NCI-H526 (cell line): ENCODE data around the gene MKX.

ENCODE experiments used
- DNase-seq, 2 experiments: peaks; one replicate each; lab custom pipeline; 2025; lab: John Stamatoyannopoulos, UW

Gene MKX

DNA sequence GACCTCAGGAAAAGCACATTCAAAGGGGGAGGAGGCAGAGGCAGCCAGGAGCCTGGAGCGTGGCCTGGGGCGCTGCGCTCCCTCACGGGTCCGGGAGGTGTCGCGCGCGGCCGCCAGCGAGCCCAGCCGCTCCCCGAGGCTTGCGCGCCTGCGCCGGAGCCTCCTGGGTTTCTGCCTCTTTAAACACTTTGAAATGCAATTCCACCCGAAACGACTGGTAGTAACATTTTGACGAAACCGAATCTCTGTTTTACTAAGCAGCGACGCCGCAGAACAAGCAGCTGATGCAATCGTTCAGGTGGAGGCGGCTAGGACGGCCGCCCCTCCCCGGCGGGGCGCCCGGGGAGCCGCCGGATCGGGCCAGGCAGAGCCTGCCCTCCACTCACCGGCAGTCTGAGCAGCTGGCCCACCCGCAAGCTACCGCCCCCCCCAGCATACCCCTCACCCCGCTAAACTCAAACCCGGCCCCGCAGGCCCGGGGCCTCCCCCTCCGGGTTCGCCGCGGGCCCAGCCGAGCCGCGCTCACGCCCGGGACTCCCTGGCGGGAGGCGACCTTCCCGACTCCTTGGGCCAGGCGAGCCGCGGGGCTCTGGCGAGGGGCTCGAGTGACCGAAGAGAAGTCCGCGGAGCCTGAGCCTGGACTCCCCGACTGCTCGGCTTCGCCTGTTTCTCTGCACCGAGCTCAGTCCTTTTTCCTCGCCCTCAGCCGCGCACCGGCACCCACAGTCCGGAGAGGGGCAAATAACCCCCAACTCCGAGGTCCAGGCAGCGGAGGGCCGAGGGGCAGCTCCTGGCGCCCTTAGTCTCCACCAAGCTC lies 3.2 kb downstream of the MKX start:
- DNase-seq: peak; percentile 18 to 62

DNA sequence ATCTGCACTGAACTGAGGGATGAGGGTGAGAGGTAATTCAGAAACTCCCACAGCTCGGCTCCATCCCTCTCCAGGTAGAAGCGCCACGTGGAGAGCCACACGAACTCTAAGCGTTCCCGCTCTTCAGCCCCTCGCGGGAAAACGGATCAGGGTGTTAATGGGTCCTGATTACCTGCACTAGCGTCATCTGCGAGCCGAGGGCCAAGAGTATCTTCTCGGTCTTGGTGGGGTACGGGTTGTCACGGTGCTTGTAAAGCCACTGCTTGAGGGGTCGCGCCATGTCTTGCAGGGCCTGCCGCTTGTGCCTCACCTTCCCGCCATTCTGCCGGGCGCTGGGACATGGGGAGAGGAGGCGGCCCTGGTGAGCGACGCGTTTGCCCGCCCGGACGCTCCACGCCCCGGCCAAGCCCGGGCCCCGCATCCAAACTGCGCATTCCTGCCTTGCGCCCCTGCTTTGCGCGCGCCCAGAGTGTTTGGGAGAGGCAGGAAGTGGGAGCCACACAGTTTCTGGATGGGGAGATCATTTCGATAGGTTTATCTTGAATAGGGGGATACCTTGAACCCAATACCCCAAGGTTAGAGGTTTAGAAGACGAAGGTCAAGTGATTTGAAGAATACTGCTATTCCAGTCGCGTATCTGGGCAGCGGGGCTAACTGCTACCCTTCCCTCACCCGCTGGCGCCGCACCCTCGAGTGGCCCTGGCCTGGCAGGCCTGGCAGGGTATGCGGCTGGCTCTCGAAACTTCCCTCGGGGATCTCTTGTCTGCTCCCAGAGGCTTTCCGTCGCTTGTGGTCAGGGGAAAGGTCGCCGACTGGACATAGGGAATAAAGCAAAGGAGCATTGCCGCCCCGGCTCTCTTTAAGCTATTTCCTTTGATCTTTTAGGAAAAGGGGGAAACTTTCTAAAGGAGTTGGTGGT lies 4.2 kb downstream of the MKX start:
- no peak for DNase-seq

DNA sequence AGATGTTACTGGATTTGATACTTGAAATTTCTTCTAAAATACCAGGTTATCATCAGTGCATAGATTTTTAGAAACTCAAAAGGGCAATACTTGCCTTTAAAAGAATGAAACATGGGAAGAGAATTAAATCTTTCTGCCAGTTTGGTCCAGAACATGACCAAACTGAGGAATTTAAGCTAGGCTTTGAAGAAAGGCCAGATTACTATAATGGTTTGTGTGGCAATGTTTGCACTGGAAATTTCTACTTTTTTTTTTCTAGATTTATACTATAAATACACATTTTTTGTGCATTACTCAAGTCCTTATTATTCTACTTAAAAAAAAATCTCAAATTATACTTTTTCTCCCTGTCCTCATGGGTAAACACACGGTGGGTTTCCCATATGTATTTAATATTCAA lies 9.2 kb downstream of the MKX start:
- DNase-seq: no peak

DNA sequence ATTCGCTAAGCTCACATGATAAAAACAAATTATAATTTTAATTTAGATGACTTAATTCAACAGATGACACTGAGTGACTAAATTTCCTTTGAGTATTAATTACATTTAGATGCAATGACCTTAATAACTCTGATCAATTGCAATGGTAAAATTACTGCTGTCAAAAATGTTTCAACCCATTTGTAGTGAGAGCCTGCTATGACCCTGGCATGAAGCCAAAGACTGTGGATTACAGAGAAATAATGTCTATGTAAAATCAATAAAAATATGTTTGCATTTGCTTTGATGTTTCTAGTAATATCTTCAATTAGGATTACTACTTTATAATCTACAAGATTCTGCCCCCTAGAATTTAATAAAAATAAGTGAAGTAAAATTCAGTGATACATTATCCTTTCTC lies 15.6 kb downstream of the MKX start:
- DNase-seq: no peak

DNA sequence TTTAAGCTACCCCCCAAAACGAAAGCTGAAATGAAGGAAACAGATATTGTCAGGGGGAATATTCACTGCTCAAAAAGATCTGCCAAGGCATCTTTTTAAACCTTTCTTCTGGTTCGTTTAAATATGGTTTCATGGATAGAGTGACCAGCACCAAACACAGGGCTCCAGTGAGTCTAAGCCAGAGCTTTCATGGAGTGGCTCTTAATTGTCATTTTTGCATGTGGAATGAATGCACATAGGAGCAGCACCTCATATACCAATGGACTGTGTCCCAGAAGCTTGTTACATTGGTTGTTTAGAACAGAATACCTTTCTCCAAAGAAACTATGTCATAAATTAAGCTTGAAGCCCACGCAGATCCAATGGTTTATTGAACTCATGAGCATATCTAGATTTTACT lies 17.3 kb downstream of the MKX start:
- no peak for DNase-seq

DNA sequence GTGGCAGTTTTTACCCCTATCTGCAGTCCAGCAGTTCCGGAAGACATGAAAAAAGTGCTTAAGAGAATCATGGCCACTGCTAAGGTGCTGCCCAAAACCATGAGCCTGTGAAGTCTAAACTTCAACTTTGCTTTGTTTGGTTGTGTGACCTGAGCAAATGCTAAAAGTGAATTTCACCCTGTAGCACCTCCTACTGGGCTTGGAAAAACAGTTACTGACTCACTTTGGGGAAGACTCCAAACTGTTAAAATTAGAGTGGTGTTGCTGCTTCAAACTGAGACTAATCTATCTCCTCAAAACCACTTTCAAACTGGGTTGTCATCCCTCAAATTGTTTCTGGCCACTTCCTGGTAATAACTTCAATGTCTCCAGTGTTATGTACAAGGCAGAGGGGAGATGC lies 21.3 kb downstream of the MKX start:
- DNase-seq: no peak

DNA sequence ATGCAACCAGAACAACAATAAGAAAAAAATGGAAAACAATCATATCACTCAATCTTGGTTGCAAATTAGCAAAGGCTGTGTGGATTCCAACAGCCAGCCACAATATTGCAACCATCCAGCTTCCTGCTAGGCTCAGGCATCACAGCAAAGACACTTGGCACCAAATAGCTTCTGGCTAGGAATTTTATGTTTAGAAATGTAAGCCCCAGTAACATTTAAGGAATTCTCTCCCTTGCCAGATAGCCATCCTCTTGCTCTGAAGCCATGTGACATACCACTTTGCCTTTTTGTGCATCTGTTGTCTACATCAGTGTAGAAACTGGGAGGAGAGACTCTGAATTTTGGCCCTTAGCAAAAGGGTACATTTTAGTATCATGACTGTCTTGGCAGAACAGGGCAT lies 22.2 kb downstream of the MKX start:
- no peak for DNase-seq

DNA sequence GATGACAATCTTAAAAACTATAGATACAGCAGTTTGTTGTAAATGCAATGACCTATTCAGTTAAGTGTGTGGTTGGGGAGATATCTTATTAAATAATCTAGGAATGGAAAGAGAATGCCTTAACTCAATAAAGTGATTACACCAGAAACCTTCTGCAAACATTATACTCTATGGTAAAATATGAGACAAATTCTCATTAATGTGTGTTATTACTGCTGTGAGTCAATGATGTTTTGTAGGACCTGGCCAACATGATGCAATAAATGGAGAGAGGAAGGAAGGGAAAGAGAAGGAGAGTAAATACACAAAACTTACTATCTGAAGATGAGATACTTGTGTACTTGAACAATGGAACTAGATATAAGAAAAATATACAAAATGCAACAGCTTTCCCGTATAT lies 25.1 kb downstream of the MKX start:
- DNase-seq: no peak

DNA sequence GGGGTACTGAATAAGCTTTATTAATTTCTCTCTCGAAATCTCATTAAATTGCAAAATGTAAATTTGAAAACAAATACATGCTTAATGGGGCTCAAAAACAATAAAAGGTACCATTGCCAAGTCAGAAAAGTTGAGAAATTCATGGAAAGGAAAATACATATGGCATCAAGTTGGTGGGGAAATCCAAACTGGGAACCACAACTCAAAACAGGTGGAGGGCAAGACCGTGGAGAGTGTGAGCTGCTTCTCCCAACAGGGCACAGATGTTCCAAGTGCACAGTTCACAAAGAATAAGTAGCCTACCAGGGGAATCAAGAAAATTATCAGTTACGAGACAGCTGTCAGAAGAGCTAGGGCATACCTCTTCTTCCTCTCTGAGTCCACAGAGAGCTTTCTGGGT lies 26.6 kb downstream of the MKX start:
- DNase-seq: no peak

DNA sequence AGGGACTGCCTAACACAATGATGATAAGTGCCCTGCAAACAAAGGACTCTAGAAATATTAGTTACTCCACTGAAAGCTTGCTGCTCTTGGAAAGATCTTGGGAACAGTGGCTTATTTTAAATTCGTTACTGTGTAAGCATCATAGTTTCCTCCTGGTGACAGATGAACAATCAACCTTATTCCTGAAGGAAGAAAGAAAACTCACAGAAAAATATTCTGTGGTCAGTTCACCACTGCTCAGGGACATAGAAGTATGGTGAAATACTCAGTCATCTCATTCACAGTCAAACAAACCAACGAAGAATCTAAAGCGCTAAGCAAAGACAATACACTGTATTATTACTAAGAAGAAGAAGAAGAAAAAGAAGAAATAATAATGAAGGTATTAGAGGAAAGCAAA lies 27.8 kb downstream of the MKX start:
- DNase-seq: no peak

DNA sequence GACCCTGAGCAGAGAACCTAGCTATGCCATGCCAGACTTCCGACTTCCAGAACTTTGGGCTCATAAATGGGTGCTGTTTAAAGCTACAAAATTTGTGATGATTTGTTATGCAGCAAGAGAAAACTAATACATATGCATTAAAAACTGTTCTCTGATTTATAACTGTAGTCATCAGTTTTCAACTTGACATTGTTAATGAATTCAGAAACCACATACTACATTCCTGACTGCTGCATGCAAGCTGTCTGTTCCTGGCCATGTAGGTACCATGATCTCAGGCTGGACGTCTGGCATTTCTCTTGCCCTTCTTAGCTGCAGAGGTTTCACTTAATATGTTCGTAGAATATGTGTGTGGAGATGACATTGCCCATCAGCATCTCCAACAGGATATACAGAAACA lies 28.4 kb downstream of the MKX start:
- DNase-seq: no peak

DNA sequence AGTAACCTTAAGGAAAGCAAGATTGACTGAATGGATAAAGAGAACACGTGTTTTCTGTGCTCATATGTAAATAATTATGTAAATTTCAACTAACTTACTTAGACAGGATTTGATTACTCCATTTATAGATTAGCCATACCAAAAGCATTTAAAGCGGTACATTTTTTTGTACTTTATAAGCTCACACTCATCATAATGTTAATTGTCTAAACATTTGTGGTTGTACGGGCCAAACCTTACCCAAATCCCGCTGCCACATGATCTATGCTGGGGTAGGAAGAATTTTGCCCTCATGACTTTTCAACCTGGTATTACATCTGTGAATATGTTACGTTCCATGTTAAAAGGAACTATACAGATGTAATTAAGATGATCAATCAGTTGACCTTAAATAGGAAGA lies 29.1 kb downstream of the MKX start:
- peak; percentile 9 to 10 for DNase-seq

DNA sequence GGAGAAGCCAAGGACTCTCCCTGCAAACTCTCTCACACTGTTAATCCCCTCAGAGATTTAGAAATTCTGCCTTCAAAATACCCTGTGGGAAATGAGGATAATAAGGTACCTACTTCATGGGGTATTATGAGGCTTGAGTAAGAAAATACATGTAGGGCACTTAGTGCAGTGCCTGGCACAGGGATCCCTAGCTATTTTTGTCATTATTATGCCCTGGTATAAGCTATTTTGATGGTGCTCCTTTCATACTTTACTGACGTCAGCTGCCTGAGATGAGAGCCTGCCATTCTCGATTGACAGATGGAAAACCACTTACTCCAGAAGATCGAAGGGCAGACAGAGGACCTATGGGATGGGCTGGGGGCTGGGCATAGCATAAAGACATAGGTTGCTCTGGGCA lies 30.1 kb downstream of the MKX start:
- no peak for DNase-seq

DNA sequence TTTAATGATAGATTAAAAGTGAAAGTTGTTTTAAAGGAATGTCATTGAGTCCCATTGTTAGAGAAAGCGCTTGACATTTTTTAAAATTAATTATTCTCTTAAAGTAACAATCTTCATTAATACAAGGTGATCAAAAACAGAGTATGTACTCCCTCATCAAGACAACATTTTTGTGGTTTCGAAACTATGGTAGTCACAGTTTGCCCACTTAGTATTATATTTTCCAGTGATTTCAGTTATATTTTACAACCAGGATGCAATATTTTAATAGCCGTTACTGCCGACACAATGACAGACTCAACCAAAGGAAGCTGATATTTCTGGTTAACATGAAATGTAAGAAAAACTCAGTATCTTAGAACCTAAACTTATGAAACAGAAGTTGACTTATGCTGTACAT lies 31.3 kb downstream of the MKX start:
- no peak for DNase-seq

DNA sequence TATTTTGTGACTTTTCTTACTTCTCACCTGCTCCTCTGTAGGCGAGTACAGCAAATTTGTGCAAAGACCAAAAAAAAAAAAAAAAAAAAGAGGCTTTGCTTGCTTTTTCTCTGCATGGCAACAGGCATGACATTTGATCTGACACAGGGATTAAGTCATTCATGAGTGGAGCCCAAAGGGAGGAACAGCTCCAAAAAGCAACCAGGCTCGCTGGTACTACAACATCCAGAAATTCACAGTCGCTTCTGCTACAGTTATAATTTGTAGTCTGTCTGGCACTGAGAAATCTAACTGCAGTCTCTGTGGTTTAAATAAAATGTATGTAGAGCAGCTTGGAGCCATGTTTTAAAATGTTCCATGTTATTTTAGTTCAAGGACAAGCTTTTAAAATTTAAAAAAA lies 31.7 kb downstream of the MKX start:
- no peak for DNase-seq

DNA sequence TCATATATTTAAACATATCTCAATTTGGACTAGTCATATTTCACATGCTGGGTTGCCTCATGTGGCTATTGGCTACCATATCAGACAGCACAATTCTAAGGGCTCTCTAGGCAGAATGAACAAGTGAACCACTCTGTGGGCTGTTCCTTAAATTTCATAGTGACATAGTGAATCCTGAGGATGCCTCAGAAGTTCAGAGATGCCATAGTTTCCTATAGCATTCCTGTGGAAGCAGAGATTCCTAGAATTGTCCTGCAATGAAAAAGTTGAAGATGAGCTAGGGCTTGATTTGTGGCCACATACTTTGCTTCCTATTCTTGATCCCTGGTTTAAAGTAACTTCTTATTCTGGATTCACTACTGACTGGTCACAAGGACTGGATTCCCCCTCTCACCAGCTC lies 35.6 kb downstream of the MKX start:
- no peak for DNase-seq

DNA sequence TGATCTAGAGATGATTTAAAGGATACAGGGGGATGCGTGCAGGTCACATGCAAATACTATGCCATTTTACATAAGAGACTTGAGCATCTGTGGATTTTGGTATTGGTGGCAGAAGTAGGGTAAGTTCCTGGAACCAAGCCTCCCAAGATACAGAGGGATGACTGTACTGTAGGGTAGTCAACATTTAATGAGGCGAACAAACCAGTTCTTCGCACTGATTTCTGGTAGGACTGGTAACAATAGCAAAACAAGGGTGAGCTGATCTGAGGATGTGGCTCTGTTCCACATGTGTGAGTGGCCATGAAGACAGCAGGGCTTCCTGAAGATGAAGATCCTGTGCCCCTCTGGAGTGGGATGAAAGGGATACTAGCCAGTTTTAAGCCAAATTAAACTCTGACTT lies 36.3 kb downstream of the MKX start:
- DNase-seq: peak in 1 of 2 experiments; percentile 6

DNA sequence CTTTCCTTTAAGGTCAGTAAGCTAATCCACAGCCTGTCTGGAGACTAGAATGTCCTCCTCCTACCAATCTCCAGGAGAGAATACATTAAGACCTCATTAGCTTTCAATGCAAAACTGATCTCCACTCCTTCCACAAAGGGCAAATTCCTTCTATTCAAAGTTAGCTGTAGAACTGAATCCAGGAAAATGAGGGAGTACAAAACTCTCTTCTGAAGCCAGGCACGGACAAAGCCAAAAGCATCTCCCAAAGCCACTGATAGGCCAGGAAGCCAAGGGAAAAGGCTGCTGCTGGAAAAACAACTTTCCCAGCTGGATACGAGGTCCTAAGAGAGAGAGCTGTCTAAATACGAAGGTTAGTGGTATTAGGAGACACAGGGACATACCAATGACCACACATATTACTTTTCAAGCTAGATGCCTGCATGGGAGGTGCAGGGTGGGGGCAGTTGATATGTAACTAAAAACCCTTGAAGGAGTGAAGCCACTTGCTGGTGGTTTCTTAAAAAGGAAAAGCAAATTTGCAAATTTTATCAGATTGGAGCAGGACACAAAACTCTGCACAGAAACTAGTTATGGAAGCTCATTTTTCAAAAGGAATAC lies 43.6 kb downstream of the MKX start:
- DNase-seq: peak; percentile 1 to 5

DNA sequence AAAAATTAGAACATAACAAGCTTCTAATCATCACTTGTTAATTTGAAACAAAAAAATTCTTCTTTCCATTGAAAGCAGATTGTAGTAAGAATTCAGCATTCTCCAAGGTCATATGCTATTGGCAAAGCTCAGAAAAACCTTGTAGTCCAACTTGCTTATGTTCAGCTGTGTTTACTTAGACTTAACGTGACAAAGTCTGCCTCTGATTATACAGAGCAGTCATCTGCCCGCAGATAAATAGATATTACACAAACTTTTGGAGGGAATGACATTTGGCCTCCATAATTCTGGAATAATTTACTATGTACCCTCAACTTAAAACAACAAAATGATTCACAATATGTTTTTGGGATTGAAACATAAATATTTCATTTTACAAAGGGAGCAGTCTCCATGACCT lies 45.8 kb downstream of the MKX start:
- DNase-seq: no peak

DNA sequence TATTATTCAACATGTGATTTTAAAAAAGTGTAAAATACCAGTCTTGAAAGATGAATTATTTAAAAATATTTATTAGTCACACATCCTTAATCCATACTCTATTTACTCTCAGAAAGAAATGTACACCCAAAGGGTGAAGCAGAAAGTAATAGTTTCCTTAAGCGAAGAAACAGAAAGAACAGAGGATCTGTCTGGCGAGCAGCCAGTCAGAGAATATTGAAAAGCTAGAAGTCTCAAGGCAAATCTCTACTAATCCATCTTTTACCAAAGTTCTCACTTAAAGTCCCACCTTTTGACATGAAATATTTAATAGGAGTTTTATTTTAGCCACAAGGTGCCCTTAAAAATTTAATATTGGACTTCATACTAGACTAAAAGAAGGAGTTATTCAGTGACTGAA lies 46.7 kb downstream of the MKX start:
- no peak for DNase-seq

DNA sequence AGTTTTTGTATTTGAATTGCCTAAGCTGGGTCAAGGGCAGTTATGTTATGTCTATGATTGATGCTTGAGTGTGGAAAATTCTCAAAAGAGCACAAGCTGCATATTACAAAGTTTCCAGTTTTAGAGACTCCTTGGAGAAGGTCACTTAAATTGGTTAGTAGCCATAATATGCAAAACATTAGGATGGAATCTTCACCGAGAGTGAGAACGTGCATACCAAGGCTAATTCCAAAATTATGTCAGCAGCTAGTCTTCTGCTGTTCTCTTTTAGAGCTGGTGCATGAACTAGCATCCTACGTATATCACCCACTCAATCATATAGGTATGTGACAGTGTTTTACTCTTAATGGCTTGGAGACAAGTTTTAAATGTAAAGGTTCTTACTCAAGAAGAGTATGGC lies 49.2 kb downstream of the MKX start:
- no peak for DNase-seq

DNA sequence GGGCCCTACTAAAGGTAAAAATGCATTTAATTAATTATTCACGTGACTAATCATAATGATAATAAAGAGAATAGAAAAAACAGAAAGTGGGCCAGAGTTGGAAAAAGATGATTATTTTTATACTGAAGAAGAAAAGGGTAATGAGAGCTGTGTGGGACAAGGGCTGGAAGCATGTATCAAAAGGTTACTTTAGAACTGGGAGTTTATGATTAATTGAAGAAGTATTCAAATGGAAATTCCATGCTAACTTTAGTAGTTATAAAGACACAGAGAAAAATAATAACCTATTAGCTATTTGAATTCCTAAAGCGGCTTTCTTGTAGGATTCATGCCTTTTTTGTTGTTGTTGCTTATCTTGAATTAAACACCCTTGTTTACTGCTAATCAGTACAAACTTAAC lies 49.9 kb downstream of the MKX start:
- DNase-seq: no peak

DNA sequence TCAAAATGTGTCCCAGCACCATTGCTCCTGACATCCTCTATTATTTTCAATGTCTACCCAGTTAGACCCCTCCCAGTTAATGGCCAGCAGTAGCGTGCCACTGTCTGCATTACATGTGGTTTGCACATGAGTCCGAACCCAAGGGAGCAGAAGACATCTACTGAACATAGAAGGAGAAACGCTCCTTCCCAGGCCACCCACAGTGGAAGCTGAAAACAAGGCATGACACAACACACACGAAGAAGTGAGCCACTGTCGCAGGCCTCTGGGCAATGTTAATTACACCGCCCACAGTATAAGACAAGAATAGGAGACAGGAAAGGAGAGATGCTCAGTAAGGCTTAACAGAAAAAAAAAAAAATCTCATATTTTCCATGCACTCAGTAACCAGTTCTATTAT lies 50.5 kb downstream of the MKX start:
- DNase-seq: no peak
